Stomach (tissue), 4 donors: ENCODE measurements around the gene ZNF391.

Source experiments
- POLR2A ChIP-seq, 4 donors: fragments of 450-650 bp; IDR thresholded peaks; one replicate each; pipeline ENCODE4 v1.6.1; 2016; ENCODE audit warnings: antibody characterized with exemption in 4 of 4, control low read depth in 2 of 4, mild to moderate bottlenecking in 1 of 4, moderate library complexity in 1 of 4
- POLR2AphosphoS5 ChIP-seq, 3 donors: sonication (generic); formaldehyde crosslinking; IDR thresholded peaks; one replicate each; pipeline ENCODE4 v1.6.1; 2016; ENCODE audit warnings: antibody characterized with exemption in 3 of 3
- TF ChIP-seq, protein P1 (sequence below), 7 experiments: fragments of 450-650 bp in 4 of 7; fragments of 200-600 bp in 3 of 7; sonication (generic) in 3 of 7; IDR thresholded peaks; one replicate each; pipeline ENCODE4 v1.5.1; 2016 to 2019; ENCODE audit warnings: antibody characterized with exemption in 7 of 7, control low read depth in 2 of 7, mild to moderate bottlenecking in 1 of 7

DNA sequence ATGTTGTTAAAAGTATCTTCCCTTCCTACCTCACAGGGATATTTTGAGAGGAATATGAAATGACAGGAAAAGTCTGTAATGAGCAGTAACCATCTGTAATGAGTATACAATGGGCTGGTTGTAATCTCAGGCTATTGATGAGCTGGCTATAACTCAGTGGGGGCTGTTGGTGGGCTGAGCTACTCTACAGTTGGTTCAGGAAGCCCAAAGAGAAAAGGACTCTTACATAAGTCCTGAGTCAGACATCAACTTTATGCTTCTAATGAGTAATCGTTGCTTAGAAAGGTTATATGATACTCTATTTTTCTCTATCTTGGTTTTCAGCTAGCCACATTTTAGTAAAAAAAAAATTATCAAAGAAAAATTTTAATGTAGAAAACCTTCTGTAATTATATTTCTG lies 26.4 kb downstream of the ZNF391 start:
- TF ChIP-seq, protein P1, sequence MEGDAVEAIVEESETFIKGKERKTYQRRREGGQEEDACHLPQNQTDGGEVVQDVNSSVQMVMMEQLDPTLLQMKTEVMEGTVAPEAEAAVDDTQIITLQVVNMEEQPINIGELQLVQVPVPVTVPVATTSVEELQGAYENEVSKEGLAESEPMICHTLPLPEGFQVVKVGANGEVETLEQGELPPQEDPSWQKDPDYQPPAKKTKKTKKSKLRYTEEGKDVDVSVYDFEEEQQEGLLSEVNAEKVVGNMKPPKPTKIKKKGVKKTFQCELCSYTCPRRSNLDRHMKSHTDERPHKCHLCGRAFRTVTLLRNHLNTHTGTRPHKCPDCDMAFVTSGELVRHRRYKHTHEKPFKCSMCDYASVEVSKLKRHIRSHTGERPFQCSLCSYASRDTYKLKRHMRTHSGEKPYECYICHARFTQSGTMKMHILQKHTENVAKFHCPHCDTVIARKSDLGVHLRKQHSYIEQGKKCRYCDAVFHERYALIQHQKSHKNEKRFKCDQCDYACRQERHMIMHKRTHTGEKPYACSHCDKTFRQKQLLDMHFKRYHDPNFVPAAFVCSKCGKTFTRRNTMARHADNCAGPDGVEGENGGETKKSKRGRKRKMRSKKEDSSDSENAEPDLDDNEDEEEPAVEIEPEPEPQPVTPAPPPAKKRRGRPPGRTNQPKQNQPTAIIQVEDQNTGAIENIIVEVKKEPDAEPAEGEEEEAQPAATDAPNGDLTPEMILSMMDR (IDR thresholded peaks at IDR 0.05): no peak
- TF ChIP-seq POLR2A (IDR thresholded peaks at IDR 0.05) (no peak), POLR2AphosphoS5 (IDR thresholded peaks at IDR 0.05) (no peak)
